GM21360 (cell line): ENCODE measurements around the gene TIMM10.

Source experiments
- ATAC-seq: cut with Tn5 transposase; IDR thresholded peaks from one replicate; pipeline ENCODE4 v1.9.1; 2021; ENCODE audit warnings: mild to moderate bottlenecking, moderate library complexity; ENCODE audit not compliant: unreplicated experiment

TIMM10 gene

GRCh38 chr11:57530596-57531507, at the start of gene TIMM10:
TIMM10 (minus strand) TSS chr11:57530754; CDS start chr11:57530189, 565 bp downstream.
- ATAC-seq: peak; percentile 96

- no peak for ATAC-seq
These were observed 43.5 kb upstream of the TIMM10 start for GRCh38 chr11:57574061-57574460.

GRCh38 chr11:57571606-57572005, 41.1 kb upstream of the TIMM10 start:
- no peak for ATAC-seq

- ATAC-seq: peak; percentile 70
These were observed 37.8 kb upstream of the TIMM10 start for GRCh38 chr11:57568330-57568766.

GRCh38 chr11:57567515-57568329, 37.2 kb upstream of the TIMM10 start, which contains the start of gene UBE2L6:
UBE2L6 (minus strand) TSS chr11:57567672; CDS start chr11:57567611, 61 bp downstream.
- peak; percentile 47 for ATAC-seq

GRCh38 chr11:57566905-57567514, 36.5 kb upstream of the TIMM10 start:
- no peak for ATAC-seq

- peak; percentile 60 for ATAC-seq
These were observed 35.7 kb upstream of the TIMM10 start for GRCh38 chr11:57566005-57566904.

- no peak for ATAC-seq
These were observed 32.0 kb upstream of the TIMM10 start for GRCh38 chr11:57562596-57562995.

GRCh38 chr11:57560146-57560545, 29.6 kb upstream of the TIMM10 start:
- ATAC-seq: no peak

- ATAC-seq: no peak
These were observed 25.5 kb upstream of the TIMM10 start for GRCh38 chr11:57556041-57556440.

GRCh38 chr11:57555393-57555792, 24.8 kb upstream of the TIMM10 start:
- ATAC-seq: no peak

- no peak for ATAC-seq
These were observed 21.9 kb upstream of the TIMM10 start for GRCh38 chr11:57552479-57552878.

GRCh38 chr11:57551941-57552340, 21.4 kb upstream of the TIMM10 start:
- no peak for ATAC-seq

- ATAC-seq: no peak
These were observed 19.4 kb upstream of the TIMM10 start for GRCh38 chr11:57549983-57550382.

GRCh38 chr11:57547854-57548377, 17.4 kb upstream of the TIMM10 start:
- ATAC-seq: peak; percentile 81

- ATAC-seq: peak; percentile 46
These were observed 16.4 kb upstream of the TIMM10 start for GRCh38 chr11:57546869-57547475.

- no peak for ATAC-seq
These were observed 15.9 kb upstream of the TIMM10 start for GRCh38 chr11:57546451-57546850.

GRCh38 chr11:57545883-57546282, 15.3 kb upstream of the TIMM10 start:
- no peak for ATAC-seq

- ATAC-seq: no peak
These were observed 14.0 kb upstream of the TIMM10 start for GRCh38 chr11:57544566-57544965.
